Chondrocyte (in vitro differentiated cells): ENCODE measurements around the gene COBL. TPM values are rescaled to one million over a fixed set of nuclear protein-coding genes. Genes with fewer than 3 reads are reported as not detected.
A peak's percentile ranks its signal among the peaks of the same experiment; 100 is the strongest.

Experiments
- DNase-seq: peaks from one replicate; pipeline ENCODE4 v3.0.0; 2021; ENCODE audit warnings: mixed read lengths, low spot score
- H3K27ac Mint-ChIP-seq: one replicate; pipeline ENCODE4 v1.8.0; 2021; ENCODE audit warnings: mild to moderate bottlenecking, moderate library complexity, mixed read lengths; ENCODE audit not compliant: unreplicated experiment
- H3K27me3 Mint-ChIP-seq: 2 replicates; pipeline ENCODE4 v1.8.0; 2021; ENCODE audit warnings: low read depth, mixed read lengths
- H3K36me3 Mint-ChIP-seq: 2 replicates; pipeline ENCODE4 v1.8.0; 2021; ENCODE audit warnings: low read depth, mixed read lengths
- H3K4me1 Mint-ChIP-seq: 2 replicates; pipeline ENCODE4 v1.8.0; 2021; ENCODE audit warnings: low read depth, mild to moderate bottlenecking, mixed read lengths
- H3K4me3 Mint-ChIP-seq: one replicate; pipeline ENCODE4 v1.8.0; 2021; ENCODE audit warnings: mild to moderate bottlenecking, moderate library complexity, mixed read lengths; ENCODE audit not compliant: unreplicated experiment
- H3K9me3 Mint-ChIP-seq: 2 replicates; pipeline ENCODE4 v1.8.0; 2021; ENCODE audit warnings: low read depth, mixed read lengths
- CTCF ChIP-seq: fragments of 200-600 bp; sonication (generic); IDR thresholded peaks from 2 replicates; pipeline ENCODE4 v1.5.0; 2021; ENCODE audit warnings: antibody characterized with exemption, mild to moderate bottlenecking, moderate library complexity
- total RNA-seq: library from RNA; stranded (reverse); gene quantifications from 3 replicates; pipeline ENCODE4 v1.2.1, GENCODE V29; 2021

The COBL gene
- total RNA-seq, 1 donor from 2014 or later = 0.17 TPM

- TF ChIP-seq CTCF = no peak
- DNase-seq = no peak
- H3K4me1 Mint-ChIP-seq = no peaks in the 10 kb centered on the region
- no peaks in the 10 kb centered on the region for H3K9me3 Mint-ChIP-seq
- no peak overlapping the region for H3K27ac Mint-ChIP-seq
- no peak overlapping the region for H3K4me3 Mint-ChIP-seq
- no peaks in the 10 kb centered on the region for H3K36me3 Mint-ChIP-seq
- peaks cover 27% of the 10 kb centered on the region for H3K27me3 Mint-ChIP-seq
Measured at GRCh38 chr7:51256209-51256781, 60.3 kb downstream of the COBL start.

- Mint-ChIP-seq H3K36me3 (no peaks in the 10 kb centered on the region), H3K27me3 (peaks cover 25% of the 10 kb centered on the region), H3K4me3 (no peak overlapping the region), H3K4me1 (no peaks in the 10 kb centered on the region), H3K27ac (no peak overlapping the region), H3K9me3 (no peaks in the 10 kb centered on the region)
- DNase-seq = no peak
- no peak for TF ChIP-seq CTCF
Measured at GRCh38 chr7:51255536-51256208, 60.9 kb downstream of the COBL start.

- Mint-ChIP-seq H3K27ac (no peak overlapping the region), H3K36me3 (no peaks in the 10 kb centered on the region), H3K9me3 (no peaks in the 10 kb centered on the region), H3K27me3 (peaks cover 20% of the 10 kb centered on the region), H3K4me1 (no peaks in the 10 kb centered on the region), H3K4me3 (no peak overlapping the region)
- no peak for TF ChIP-seq CTCF
- DNase-seq = no peak
Measured at GRCh38 chr7:51255036-51255435, 61.6 kb downstream of the COBL start.

- no peaks in the 10 kb centered on the region for H3K4me1 Mint-ChIP-seq
- no peaks in the 10 kb centered on the region for H3K9me3 Mint-ChIP-seq
- H3K4me3 Mint-ChIP-seq = no peak overlapping the region
- H3K27me3 Mint-ChIP-seq = peaks cover 18% of the 10 kb centered on the region
- no peak for DNase-seq
- no peak overlapping the region for H3K27ac Mint-ChIP-seq
- no peaks in the 10 kb centered on the region for H3K36me3 Mint-ChIP-seq
- TF ChIP-seq CTCF = peak; percentile 32
Measured at GRCh38 chr7:51253157-51253556, 63.5 kb downstream of the COBL start.

- no peak for TF ChIP-seq CTCF
- Mint-ChIP-seq H3K27me3 (peaks cover 17% of the 10 kb centered on the region), H3K27ac (no peak overlapping the region), H3K36me3 (no peaks in the 10 kb centered on the region), H3K4me1 (peaks cover 1% of the 10 kb centered on the region), H3K4me3 (no peak overlapping the region), H3K9me3 (no peaks in the 10 kb centered on the region)
- DNase-seq = no peak
Measured at GRCh38 chr7:51251290-51251689, 65.3 kb downstream of the COBL start.
